K562 (cell line): Measurements from ENCODE around the gene ADRM1. TPM values are rescaled to one million over a fixed set of nuclear protein-coding genes. Genes with fewer than 3 reads are reported as not detected.

Experiments used
- ATAC-seq: fragments of 200-7000 bp; cut with Tn5 transposase; 3 replicates; pipeline ENCODE4 v1.9.1; 2020; ENCODE audit warnings: moderate library complexity
- BruUV-seq: library from RNA; stranded (reverse); fragments of 400-500 nt; replicated peaks from 2 replicates; lab custom pipeline; 2021; lab: Mats Ljungman, UMichigan
- CTCF ChIA-PET: fragments of 300-600 bp; formaldehyde crosslinking; extraction: SDS; loops from one replicate; lab custom pipeline; 2021; ENCODE audit warnings: low intra/inter-chr PET ratio; lab: Yijun Ruan, JAX
- POLR2A ChIA-PET: fragments of 300-600, 350-650 bp; sonication (Branson Sonifier 250); formaldehyde crosslinking; extraction: SDS; loops from one replicate; lab custom pipeline; 2021; ENCODE audit warnings: antibody characterized with exemption, inconsistent platforms; lab: Yijun Ruan, JAX
- DNase-seq, 4 experiments: peaks; one replicate each; pipeline versions ENCODE4 v3.0.0 to v3.0.0-alpha.2; 2011 to 2018; ENCODE audit warnings: low spot score in 3 of 4, mixed read lengths in 3 of 4; ENCODE audit errors: extremely low read depth in 1 of 4
- FAIRE-seq: peaks from 2 replicates; lab custom pipeline; 2011; peaks lifted over from hg19 to GRCh38; lab: Jason Lieb, UNC
- H2AFZ ChIP-seq: 2 replicates; pipeline ENCODE4 v1.6.0; 2011; ENCODE audit warnings: low read depth, low read length, control low read depth, inconsistent platforms
- H3K27ac ChIP-seq: fragments of 200-600 bp; 3 replicates; pipeline ENCODE4 v1.8.0; 2011; ENCODE audit warnings: low read depth, mild to moderate bottlenecking, control low read depth, inconsistent platforms, low read length, moderate library complexity, mixed read lengths; ENCODE audit errors: extremely low read depth
- H3K27me3 ChIP-seq, 2 experiments: fragments of 300-600 bp in 1 of 2; 2 replicates in 1 of 2; 3 replicates in 1 of 2; pipeline versions ENCODE4 v1.6.0 to v1.8.0; 2011; ENCODE audit warnings: inconsistent platforms in 2 of 2, low read length in 2 of 2, mild to moderate bottlenecking in 1 of 2, mixed read lengths in 1 of 2, moderate library complexity in 1 of 2; ENCODE audit not compliant: control insufficient read depth in 2 of 2, insufficient read depth in 2 of 2
- H3K36me3 ChIP-seq: fragments of 300-600 bp; 3 replicates; pipeline ENCODE4 v1.8.0; 2011; ENCODE audit warnings: mild to moderate bottlenecking, low read length, inconsistent platforms; ENCODE audit not compliant: control insufficient read depth, insufficient read depth
- H3K4me1 ChIP-seq, 2 experiments: fragments of 200-600 bp in 1 of 2; replicated peaks in 1 of 2; 2 replicates in 1 of 2; 3 replicates in 1 of 2; pipeline versions ENCODE4 v1.5.1 to v1.8.0; 2011; ENCODE audit warnings: inconsistent platforms in 2 of 2, low read length in 2 of 2, mild to moderate bottlenecking in 1 of 2, mixed read lengths in 1 of 2, moderate library complexity in 1 of 2; ENCODE audit not compliant: control insufficient read depth in 2 of 2, insufficient read depth in 2 of 2
- H3K4me2 ChIP-seq: 2 replicates; pipeline ENCODE4 v1.6.1; 2011; ENCODE audit warnings: low read length, control low read depth, inconsistent platforms, mixed read lengths; ENCODE audit not compliant: insufficient read depth
- H3K4me3 ChIP-seq: fragments of 200-600 bp; sonication (generic), shearing (Covaris generic); 2 replicates; pipeline ENCODE4 v1.5.1; 2016; ENCODE audit warnings: control low read depth, inconsistent platforms
- H3K79me2 ChIP-seq: fragments of 200-600 bp; 3 replicates; pipeline ENCODE4 v1.8.0; 2011; ENCODE audit warnings: low read length, inconsistent platforms; ENCODE audit not compliant: control insufficient read depth, insufficient read depth
- H3K9ac ChIP-seq, 2 experiments: 2 replicates each; pipeline versions ENCODE4 v1.6.0 to v1.6.1; 2011; ENCODE audit warnings: low read depth in 2 of 2, low read length in 2 of 2, control low read depth in 1 of 2, inconsistent platforms in 1 of 2, mild to moderate bottlenecking in 1 of 2, mixed read lengths in 1 of 2; ENCODE audit not compliant: insufficient read depth in 1 of 2
- H3K9me1 ChIP-seq: one replicate; pipeline ENCODE4 v1.6.0; 2011; ENCODE audit warnings: inconsistent platforms, mild to moderate bottlenecking, low read length, moderate library complexity; ENCODE audit not compliant: control insufficient read depth, insufficient read depth
- H3K9me3 ChIP-seq: replicated peaks from 2 replicates; pipeline ENCODE4 v1.5.1; 2011; ENCODE audit warnings: low read depth, low read length, inconsistent platforms; ENCODE audit not compliant: control insufficient read depth, insufficient read depth
- H4K20me1 ChIP-seq: replicated peaks from 2 replicates; pipeline ENCODE4 v1.6.1; 2011; ENCODE audit warnings: low read length, inconsistent platforms, mixed read lengths; ENCODE audit not compliant: control insufficient read depth, insufficient read depth
- DDX20 ChIP-seq: fragments of 450-650 bp; IDR thresholded peaks from 2 replicates; pipeline ENCODE4 v1.6.1; 2016; ENCODE audit warnings: missing genetic modification characterization, low read depth, mild to moderate bottlenecking, missing compliant biosample characterization, moderate library complexity
- FOS ChIP-seq: IDR thresholded peaks from 3 replicates; pipeline ENCODE4 v1.6.1; 2011; ENCODE audit not compliant: insufficient read length; ENCODE audit errors: extremely low read depth
- FOXJ3 ChIP-seq: sonication (generic); formaldehyde crosslinking; IDR thresholded peaks from 2 replicates; pipeline ENCODE4 v1.4.0; 2020; ENCODE audit warnings: mild to moderate bottlenecking, missing genetic modification reagents
- FUS ChIP-seq: fragments of 200-400 bp; formaldehyde crosslinking; optimal IDR thresholded peaks from 2 replicates; pipeline ENCODE3; 2017; ENCODE audit warnings: low read depth, low read length
- GABPA ChIP-seq: fragments of 200-800 bp; sonication (Bioruptor generic); conservative IDR thresholded peaks from 2 replicates; pipeline ENCODE4 v1.6.1; 2016; ENCODE audit warnings: low read depth, missing genetic modification characterization, missing compliant biosample characterization
- GABPB2 ChIP-seq: fragments of 250-450 bp; sonication (Bioruptor Pico); conservative IDR thresholded peaks from 2 replicates; pipeline ENCODE4 v1.5.1; 2021; ENCODE audit warnings: mild to moderate bottlenecking
- GATA2 ChIP-seq: sonication (generic); formaldehyde crosslinking; IDR thresholded peaks from 2 replicates; pipeline ENCODE4 v1.4.0; 2020; ENCODE audit warnings: mild to moderate bottlenecking, missing genetic modification reagents
- HDAC3 ChIP-seq: fragments of 450-650 bp; IDR thresholded peaks from 2 replicates; pipeline ENCODE4 v1.6.1; 2018; ENCODE audit warnings: borderline replicate concordance, mild to moderate bottlenecking, moderate library complexity; ENCODE audit not compliant: partially characterized antibody
- HNRNPL ChIP-seq: fragments of 200-400 bp; formaldehyde crosslinking; IDR thresholded peaks from 2 replicates; pipeline ENCODE4 v1.6.1; 2017; ENCODE audit warnings: low read depth, mild to moderate bottlenecking, low read length
- MAFG ChIP-seq: fragments of 450-650 bp; conservative IDR thresholded peaks from 2 replicates; pipeline ENCODE4 v1.6.1; 2016; ENCODE audit warnings: missing genetic modification characterization, missing compliant biosample characterization
- MTA2 ChIP-seq: fragments of 450-650 bp; IDR thresholded peaks from 2 replicates; pipeline ENCODE4 v1.6.1; 2016; ENCODE audit warnings: low read depth
- NEUROD1 ChIP-seq: fragments of 150-350 bp; IDR thresholded peaks from 2 replicates; pipeline ENCODE4 v1.6.1; 2014; ENCODE audit warnings: borderline replicate concordance, low read length, low read depth; ENCODE audit not compliant: partially characterized antibody
- NR4A1 ChIP-seq, 2 experiments: fragments of 250-450 bp in 1 of 2; fragments of 450-650 bp in 1 of 2; sonication (Bioruptor Pico) in 1 of 2; IDR thresholded peaks; 2 replicates each; pipeline versions ENCODE4 v1.4.0 to v1.6.1; 2016 to 2020; ENCODE audit warnings: mild to moderate bottlenecking in 2 of 2, missing compliant biosample characterization in 1 of 2, missing genetic modification characterization in 1 of 2, moderate library complexity in 1 of 2
- SMAD1 ChIP-seq: fragments of 150-350 bp; IDR thresholded peaks from 2 replicates; pipeline ENCODE4 v1.6.1; 2014; ENCODE audit warnings: low read length, low read depth; ENCODE audit not compliant: partially characterized antibody
- SMAD4 ChIP-seq: fragments of 250-450 bp; sonication (Bioruptor Pico); conservative IDR thresholded peaks from 2 replicates; pipeline ENCODE4 v1.8.0; 2021; ENCODE audit warnings: inconsistent platforms, mild to moderate bottlenecking, moderate library complexity
- SMARCC2 ChIP-seq: fragments of 450-650 bp; IDR thresholded peaks from 2 replicates; pipeline ENCODE4 v1.6.1; 2017; ENCODE audit warnings: antibody characterized with exemption, moderate library complexity, mild to moderate bottlenecking, low read depth
- TRIM24 ChIP-seq, 2 experiments: fragments of 450-650 bp; IDR thresholded peaks; 2 replicates each; pipeline ENCODE4 v1.6.1; 2016
- U2AF1 ChIP-seq: fragments of 200-400 bp; formaldehyde crosslinking; optimal IDR thresholded peaks from 2 replicates; pipeline ENCODE3; 2017; ENCODE audit warnings: mild to moderate bottlenecking, low read depth, low read length, moderate library complexity
- WHSC1 ChIP-seq: IDR thresholded peaks from one replicate; pipeline ENCODE4 v1.6.1; 2012; ENCODE audit warnings: low read length, control low read depth, inconsistent platforms
- ZNF143 ChIP-seq: sonication (generic); formaldehyde crosslinking; IDR thresholded peaks from 2 replicates; pipeline ENCODE4 v1.9.0; 2022; ENCODE audit warnings: mild to moderate bottlenecking, missing genetic modification reagents
- ZNF347 ChIP-seq: fragments of 450-650 bp; formaldehyde crosslinking; IDR thresholded peaks from 2 replicates; pipeline ENCODE4 v1.4.0; 2020; ENCODE audit warnings: low read depth, mild to moderate bottlenecking, moderate library complexity
- ZNF717 ChIP-seq: fragments of 250-450 bp; sonication (Bioruptor Pico); IDR thresholded peaks from 2 replicates; pipeline ENCODE4 v1.5.0; 2021
- WGBS: fragments of 100-300 bp; shearing (Covaris generic); methylation state at CpG from one replicate; pipeline ENCODE4 v1.1.6; 2016; ENCODE audit warnings: low coverage, mixed read lengths; ENCODE audit not compliant: insufficient coverage; ENCODE audit errors: missing lambda C conversion rate; 5-methylcytosine and 5-hydroxymethylcytosine counted together
- in situ Hi-C: fragments of 300-500 bp; cut with MboI; formaldehyde crosslinking; loops from 4 replicates; pipeline ENCODE4 v1.15.0; 2018; ENCODE audit warnings: inconsistent platforms, mixed read lengths
- intact Hi-C: fragments of 100-400 bp; cut with micrococcal nuclease; formaldehyde crosslinking; loops from 2 replicates; pipeline ENCODE4 v1.14.2; 2022
- polyA plus RNA-seq, 8 experiments: library from polyadenylated mRNA; depleted of rRNA in 4 of 8; stranded (reverse) in 5 of 8; unstranded in 3 of 8; fragments of >200 nt; fragmentation: Nextera tagmentation in 2 of 8; fragmentation: Illumina TruSeq in 1 of 8; extraction: Ambion mirVana in 2 of 8; extraction: Trizol in 1 of 8; gene quantifications; 2 replicates each; pipeline versions ENCODE4 v1.2.1 to v1.2.3, GENCODE V29; 2011 to 2014; ENCODE audit warnings: inconsistent platforms in 1 of 8, missing spikeins in 1 of 8
- total RNA-seq, 7 experiments: library from RNA; depleted of rRNA in 6 of 7; stranded (reverse); fragments of >200 nt in 6 of 7; fragmentation: Illumina TruSeq in 2 of 7; extraction: Trizol in 2 of 7; gene quantifications; 2 replicates each; pipeline versions ENCODE4 v1.2.1 to v1.2.3, GENCODE V29; 2011 to 2021; ENCODE audit warnings: low replicate concordance in 1 of 7

Gene ADRM1
- total and polyA plus RNA-seq, 9 of the 15 experiments (the other 6 are each of a cell fraction or from before 2014, with no cell fraction given) = 5.0 to 223 (median 67.4) TPM

- TF ChIP-seq GABPA (tag) = no peak
- TF ChIP-seq FOS = no peak
Observed at GRCh38 chr20:62313021-62313420, 10.2 kb downstream of the ADRM1 start (continued).

GRCh38 chr20:62313460-62314338, 10.9 kb downstream of the ADRM1 start:
- H3K9me1 ChIP-seq = no peaks in the 10 kb centered on the region
- ATAC-seq = no peak
- no TSS peak for BruUV-seq
- H3K9ac ChIP-seq = no peak overlapping the region
- no peak overlapping the region for H3K4me3 ChIP-seq
- H4K20me1 ChIP-seq = no peaks in the 10 kb centered on the region
- POLR2A ChIA-PET = interaction anchor here (3.1 kb wide), 1 partner anchor 8 kb away, joined by 19 read pairs; no protein-coding TSS in a partner anchor
- no peaks in the 10 kb centered on the region for H3K9me3 ChIP-seq
- 92% methylated on average over 17 of the region's 55 CpGs for whole genome bisulfite sequencing
- CTCF ChIA-PET = no interaction called here
- H3K36me3 ChIP-seq = peaks cover 89% of the 10 kb centered on the region
- DNase-seq = no peak
- H3K4me1 ChIP-seq = peaks cover 0 to 44% of the 10 kb centered on the region in 2 experiments; a peak in 2 of 5 replicates
- no peaks in the 10 kb centered on the region for H3K27me3 ChIP-seq
- no peak for FAIRE-seq
- H3K4me2 ChIP-seq = no peak overlapping the region
- H3K79me2 ChIP-seq = no peaks in the 10 kb centered on the region
- no peak overlapping the region for H2AFZ ChIP-seq
- in situ Hi-C loops (no loop called here), intact Hi-C loops (no loop called here)
- no peak overlapping the region for H3K27ac ChIP-seq
- no peak for TF ChIP-seq SMARCC2
- TF ChIP-seq FUS = no peak
- TF ChIP-seq WHSC1 = no peak
- no peak for TF ChIP-seq HDAC3
- TF ChIP-seq NR4A1 (CRISPR knock-in tag; IDR thresholded peaks at IDR 0.05) = no peak
- no peak for TF ChIP-seq NR4A1 (tag; IDR thresholded peaks at IDR 0.05)
- TF ChIP-seq NEUROD1 = no peak
- TF ChIP-seq DDX20 (tag) = no peak
- TF ChIP-seq U2AF1 = no peak
- TF ChIP-seq MAFG (tag) = no peak
- no peak for TF ChIP-seq FOXJ3 (CRISPR knock-in tag)
- TF ChIP-seq TRIM24 (IDR thresholded peaks at IDR 0.05) = no peak
- no peak for TF ChIP-seq GATA2
- no peak for TF ChIP-seq ZNF347
- no peak for TF ChIP-seq SMAD1
- no peak for TF ChIP-seq GABPB2 (CRISPR knock-in tag)
- TF ChIP-seq MTA2 = no peak
- no peak for TF ChIP-seq ZNF717 (CRISPR knock-in tag)
- TF ChIP-seq SMAD4 (CRISPR knock-in tag) = no peak
- TF ChIP-seq ZNF143 (CRISPR knock-in tag) = no peak
- TF ChIP-seq HNRNPL = peak; percentile 100
